ENCODE measurements around the gene LRRC3C. TPM values are rescaled to one million over a fixed set of nuclear protein-coding genes. Genes with fewer than 3 reads are reported as not detected.

Gene LRRC3C
- total RNA-seq, 2 donors from 2014 or later: not detected

- TF ChIP-seq CTCF (IDR thresholded peaks at IDR 0.05) (no peak), POLR2AphosphoS5 (IDR thresholded peaks at IDR 0.05) (no peak), POLR2A (IDR thresholded peaks at IDR 0.05) (no peak)
- intact Hi-C loops (cut with DNase I): no loop called here
- Histone ChIP-seq H3K27me3 (replicated peaks; ENCODE audit: insufficient read depth) (no peaks in the 10 kb centered on the region), H3K4me1 (replicated peaks) (no peaks in the 10 kb centered on the region), H3K36me3 (no peaks in the 10 kb centered on the region), H3K9me3 (no peaks in the 10 kb centered on the region), H3K4me3 (no peak within 1 kb of the TSS), H3K27ac (no peak within 1 kb of the TSS)
- no peak for DNase-seq (ENCODE audit: low spot score)
- WGBS: 59% methylated on average over 6 of the region's 6 CpGs
These were observed 35.2 kb downstream of the LRRC3C start, which contains the start of gene GSDMA for GRCh38 chr17:39962642-39963220. Gene GSDMA (plus strand): TSS chr17:39963004. CDS start chr17:39965688, 2,684 bp downstream.

GRCh38 chr17:39963829-39964228, 36.3 kb downstream of the LRRC3C start:
- Histone ChIP-seq H3K4me1 (replicated peaks) (no peaks in the 10 kb centered on the region), H3K27ac (no peak overlapping the region), H3K27me3 (replicated peaks; ENCODE audit: insufficient read depth) (no peaks in the 10 kb centered on the region), H3K4me3 (no peak overlapping the region), H3K9me3 (no peaks in the 10 kb centered on the region), H3K36me3 (no peaks in the 10 kb centered on the region)
- 77% methylated on average over 6 of the region's 6 CpGs for WGBS
- intact Hi-C loops (cut with DNase I): no loop called here
- DNase-seq (ENCODE audit: low spot score): no peak
- TF ChIP-seq POLR2AphosphoS5 (IDR thresholded peaks at IDR 0.05) (no peak), POLR2A (IDR thresholded peaks at IDR 0.05) (no peak), CTCF (IDR thresholded peaks at IDR 0.05) (no peak)

- Histone ChIP-seq H3K4me1 (replicated peaks) (no peaks in the 10 kb centered on the region), H3K27ac (no peak overlapping the region), H3K27me3 (replicated peaks; ENCODE audit: insufficient read depth) (no peaks in the 10 kb centered on the region), H3K36me3 (no peaks in the 10 kb centered on the region), H3K4me3 (no peak overlapping the region), H3K9me3 (no peaks in the 10 kb centered on the region)
- no peak for TF ChIP-seq CTCF (IDR thresholded peaks at IDR 0.05)
- TF ChIP-seq POLR2A (IDR thresholded peaks at IDR 0.05): no peak
- no peak for TF ChIP-seq POLR2AphosphoS5 (IDR thresholded peaks at IDR 0.05)
- DNase-seq (ENCODE audit: low spot score): no peak
- WGBS: 63% methylated on average over 8 of the region's 8 CpGs
- intact Hi-C loops (cut with DNase I): no loop called here
These were observed 37.6 kb downstream of the LRRC3C start for GRCh38 chr17:39965017-39965699.

GRCh38 chr17:39966771-39967170, 39.2 kb downstream of the LRRC3C start:
- H3K27me3 ChIP-seq (replicated peaks; ENCODE audit: insufficient read depth): no peaks in the 10 kb centered on the region

More at GRCh38 chr17:39966771-39967170, 39.2 kb downstream of the LRRC3C start:
- WGBS: 65% methylated on average over 6 of the region's 6 CpGs
- no peak for DNase-seq (ENCODE audit: low spot score)
- Histone ChIP-seq H3K36me3 (no peaks in the 10 kb centered on the region), H3K4me3 (no peak overlapping the region), H3K4me1 (replicated peaks) (no peaks in the 10 kb centered on the region), H3K27ac (no peak overlapping the region), H3K9me3 (no peaks in the 10 kb centered on the region)
- TF ChIP-seq POLR2AphosphoS5 (IDR thresholded peaks at IDR 0.05): no peak
- TF ChIP-seq POLR2A (IDR thresholded peaks at IDR 0.05): no peak
- no peak for TF ChIP-seq CTCF (IDR thresholded peaks at IDR 0.05)
- intact Hi-C loops (cut with DNase I): no loop called here
